Activated CD8-positive, alpha-beta T cell treated with anti-CD3 and anti-CD28 coated beads for 36 hours (primary cell): ENCODE data around the gene TM4SF4. TPM values are rescaled to one million over a fixed set of nuclear protein-coding genes. Genes with fewer than 3 reads are reported as not detected.

Source experiments
- ATAC-seq: fragments of 200-7000 bp; cut with Tn5 transposase; one replicate; pipeline ENCODE4 v1.10.0; 2021; ENCODE audit warnings: mild to moderate bottlenecking, moderate library complexity
- CTCF ChIA-PET: fragments of 350-600 bp; sonication (Branson Sonifier 250); formaldehyde crosslinking; loops from one replicate; lab custom pipeline; 2021; ENCODE audit warnings: antibody characterized with exemption; lab: Charles Lee
- POLR2A ChIA-PET: fragments of 350-600 bp; sonication (Branson Sonifier 250); formaldehyde crosslinking; loops from one replicate; lab custom pipeline; 2021; ENCODE audit warnings: antibody characterized with exemption; lab: Charles Lee
- DNase-seq: peaks from one replicate; pipeline ENCODE4 v3.0.0-alpha.2; 2020
- H3K27ac Mint-ChIP-seq: one replicate; pipeline ENCODE4 v1.8.0; 2021; ENCODE audit warnings: mild to moderate bottlenecking, mixed read lengths
- H3K27me3 Mint-ChIP-seq: one replicate; pipeline ENCODE4 v1.8.0; 2021; ENCODE audit warnings: mixed read lengths
- H3K36me3 Mint-ChIP-seq: one replicate; pipeline ENCODE4 v1.8.0; 2021; ENCODE audit warnings: low read depth, mixed read lengths
- H3K4me1 Mint-ChIP-seq: one replicate; pipeline ENCODE4 v1.8.0; 2021; ENCODE audit warnings: low read depth, mixed read lengths
- H3K4me3 Mint-ChIP-seq: one replicate; pipeline ENCODE4 v1.8.0; 2021; ENCODE audit warnings: mild to moderate bottlenecking, moderate library complexity, mixed read lengths
- H3K9me3 Mint-ChIP-seq: one replicate; pipeline ENCODE4 v1.8.0; 2021; ENCODE audit warnings: mixed read lengths
- intact Hi-C: fragments of 100-400 bp; cut with micrococcal nuclease; formaldehyde crosslinking; loops from one replicate; pipeline ENCODE4 v1.10.0; 2022
- total RNA-seq, 2 experiments: library from RNA; stranded (reverse); gene quantifications; one replicate each; pipeline ENCODE4 v1.2.3, GENCODE V29; 2021
- TF ChIP-seq, protein P1 (sequence below): fragments of 200-600 bp; IDR thresholded peaks from one replicate; pipeline ENCODE4 v1.8.0; 2022; ENCODE audit warnings: antibody characterized with exemption, mild to moderate bottlenecking

Gene TM4SF4
- total RNA-seq, 2 experiments from 2014 or later: not detected

DNA sequence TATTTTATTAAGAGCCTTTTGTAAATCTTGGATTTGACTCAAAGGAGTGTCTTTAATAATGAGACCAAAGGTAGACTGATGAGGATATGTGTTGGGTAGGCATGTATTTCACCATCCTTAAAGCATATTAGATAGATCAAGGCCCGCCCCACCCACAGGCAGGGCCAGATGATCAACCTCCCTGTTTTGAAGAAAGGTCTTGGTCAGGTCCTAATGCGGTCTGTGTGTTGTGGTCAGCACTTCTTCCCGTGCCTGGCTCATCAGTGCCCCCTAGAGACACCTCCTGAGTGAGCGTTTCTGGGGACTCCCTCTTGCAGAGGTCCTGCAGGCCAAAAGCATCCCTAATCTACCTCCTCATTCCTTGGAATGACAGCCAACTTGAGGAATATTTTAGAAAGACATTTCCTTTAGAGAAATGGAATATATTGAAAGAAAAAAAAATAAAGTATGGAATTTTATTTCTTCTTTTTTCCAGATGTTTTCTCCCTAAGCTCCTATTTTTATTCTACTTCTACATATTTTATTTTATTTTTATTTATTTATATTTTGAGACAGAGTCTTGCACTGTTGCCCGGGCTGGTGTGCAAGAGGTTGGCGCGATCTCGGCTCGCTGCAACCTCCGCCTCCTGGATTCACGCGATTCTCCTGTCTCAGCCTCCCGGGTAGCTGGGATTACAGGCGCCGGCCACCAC is 6.0 kb downstream of the TM4SF4 start:
- Mint-ChIP-seq H3K27me3 (peaks cover 2% of the 10 kb centered on the region), H3K9me3 (no peaks in the 10 kb centered on the region), H3K36me3 (no peaks in the 10 kb centered on the region), H3K27ac (no peak overlapping the region), H3K4me1 (no peaks in the 10 kb centered on the region), H3K4me3 (no peak overlapping the region)
- CTCF ChIA-PET: interaction anchor here (0.6 to 1.5 kb wide), 2 partner anchors 10 to 328 kb away, joined by 3 to 4 read pairs; no protein-coding TSS in a partner anchor
- TF ChIP-seq, protein P1, sequence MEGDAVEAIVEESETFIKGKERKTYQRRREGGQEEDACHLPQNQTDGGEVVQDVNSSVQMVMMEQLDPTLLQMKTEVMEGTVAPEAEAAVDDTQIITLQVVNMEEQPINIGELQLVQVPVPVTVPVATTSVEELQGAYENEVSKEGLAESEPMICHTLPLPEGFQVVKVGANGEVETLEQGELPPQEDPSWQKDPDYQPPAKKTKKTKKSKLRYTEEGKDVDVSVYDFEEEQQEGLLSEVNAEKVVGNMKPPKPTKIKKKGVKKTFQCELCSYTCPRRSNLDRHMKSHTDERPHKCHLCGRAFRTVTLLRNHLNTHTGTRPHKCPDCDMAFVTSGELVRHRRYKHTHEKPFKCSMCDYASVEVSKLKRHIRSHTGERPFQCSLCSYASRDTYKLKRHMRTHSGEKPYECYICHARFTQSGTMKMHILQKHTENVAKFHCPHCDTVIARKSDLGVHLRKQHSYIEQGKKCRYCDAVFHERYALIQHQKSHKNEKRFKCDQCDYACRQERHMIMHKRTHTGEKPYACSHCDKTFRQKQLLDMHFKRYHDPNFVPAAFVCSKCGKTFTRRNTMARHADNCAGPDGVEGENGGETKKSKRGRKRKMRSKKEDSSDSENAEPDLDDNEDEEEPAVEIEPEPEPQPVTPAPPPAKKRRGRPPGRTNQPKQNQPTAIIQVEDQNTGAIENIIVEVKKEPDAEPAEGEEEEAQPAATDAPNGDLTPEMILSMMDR: peak; percentile 55
- POLR2A ChIA-PET: no interaction called here
- DNase-seq (peak; percentile 74), ATAC-seq (peak; percentile 62)
- intact Hi-C loops: loop anchor here (5.0 to 10.0 kb wide), 2 partner anchors 128 to 356 kb away; partner anchors contain the start of gene HPS3

DNA sequence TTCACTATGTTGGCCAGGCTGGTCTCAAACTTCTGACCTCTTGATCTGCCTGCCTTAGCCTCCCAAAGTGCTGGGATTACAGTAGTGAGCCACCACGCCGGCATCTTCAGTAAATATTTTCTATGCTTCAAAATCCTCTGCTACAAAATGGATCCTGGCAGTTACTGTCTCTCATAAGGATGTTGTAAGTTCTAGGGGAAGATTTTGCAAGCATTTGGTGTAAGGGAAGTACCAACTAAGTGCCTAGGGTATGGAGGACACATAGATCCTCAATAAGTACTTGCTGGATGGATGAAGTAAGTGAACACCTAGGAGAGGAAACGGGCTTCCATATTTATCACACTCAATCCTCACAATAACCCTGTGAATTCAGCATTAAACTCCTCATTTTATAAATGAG is 6.6 kb downstream of the TM4SF4 start:
- Mint-ChIP-seq H3K36me3 (no peaks in the 10 kb centered on the region), H3K27ac (no peak overlapping the region), H3K4me3 (no peak overlapping the region), H3K4me1 (no peaks in the 10 kb centered on the region), H3K27me3 (peaks cover 2% of the 10 kb centered on the region), H3K9me3 (no peaks in the 10 kb centered on the region)
- DNase-seq (no peak), ATAC-seq (no peak)
- TF ChIP-seq, protein P1: no peak
- ChIA-PET POLR2A (no interaction called here), CTCF (interaction anchor here (0.6 to 1.5 kb wide), 2 partner anchors 9 to 327 kb away, joined by 3 to 4 read pairs; no protein-coding TSS in a partner anchor)
- intact Hi-C loops: loop anchor here (5.0 to 10.0 kb wide), 2 partner anchors 129 to 356 kb away; partner anchors contain the start of gene HPS3

DNA sequence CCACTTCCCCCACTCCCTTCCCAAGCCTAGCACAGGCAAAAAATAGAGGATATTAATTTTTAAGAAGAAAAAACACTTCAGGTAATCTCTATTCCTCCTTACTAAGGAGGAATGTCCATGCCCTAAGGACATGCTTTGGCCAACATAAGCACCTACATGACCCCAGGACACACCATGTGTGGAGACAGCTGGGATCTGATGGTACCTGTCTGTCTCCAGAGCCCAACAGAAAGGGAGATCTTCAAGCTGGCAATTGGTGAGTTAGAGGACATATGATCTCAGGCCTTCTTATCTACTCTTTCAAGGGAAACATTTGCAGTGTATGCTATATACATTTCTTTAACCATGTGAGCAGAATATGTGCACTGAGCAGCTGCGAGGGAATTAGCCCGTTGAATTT is 7.0 kb downstream of the TM4SF4 start:
- Mint-ChIP-seq H3K4me1 (no peaks in the 10 kb centered on the region), H3K27ac (no peak overlapping the region), H3K27me3 (peaks cover 2% of the 10 kb centered on the region), H3K4me3 (no peak overlapping the region), H3K9me3 (no peaks in the 10 kb centered on the region), H3K36me3 (no peaks in the 10 kb centered on the region)
- ChIA-PET POLR2A (no interaction called here), CTCF (no interaction called here)
- DNase-seq (no peak), ATAC-seq (no peak)
- TF ChIP-seq, protein P1: no peak
- intact Hi-C loops: loop anchor here (5.0 to 10.0 kb wide), 2 partner anchors 129 to 357 kb away; partner anchors contain the start of gene HPS3

DNA sequence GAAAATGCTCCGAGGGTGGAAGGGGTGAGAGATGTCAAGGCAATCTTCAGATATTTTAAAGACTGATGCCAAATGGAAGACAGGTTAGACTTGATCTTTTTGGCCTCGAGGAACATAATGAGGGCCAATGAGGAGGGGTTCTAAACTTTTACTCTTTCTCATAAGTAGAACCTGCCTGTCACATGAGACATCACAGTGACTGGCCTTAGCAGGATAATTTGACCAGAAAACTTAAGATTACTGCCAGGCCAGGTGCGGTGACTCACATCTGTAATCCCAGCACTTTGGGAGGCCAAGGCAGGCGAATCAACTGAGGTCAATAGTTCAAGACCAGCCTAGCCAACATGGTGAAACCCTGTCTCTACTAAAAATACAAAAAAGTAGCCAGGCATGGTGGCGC is 12.2 kb downstream of the TM4SF4 start:
- POLR2A ChIA-PET: no interaction called here
- H3K27ac Mint-ChIP-seq: no peak overlapping the region
- CTCF ChIA-PET: interaction anchor here (1.0 to 1.9 kb wide), 2 partner anchors 8 to 9 kb away, joined by 3 to 8 read pairs; no protein-coding TSS in a partner anchor
- H3K4me1 Mint-ChIP-seq: no peaks in the 10 kb centered on the region
- TF ChIP-seq, protein P1: no peak
- H3K9me3 Mint-ChIP-seq: no peaks in the 10 kb centered on the region
- DNase-seq (no peak), ATAC-seq (no peak)
- H3K36me3 Mint-ChIP-seq: no peaks in the 10 kb centered on the region
- intact Hi-C loops: loop anchor here (10.0 kb wide), 1 partner anchor 362 kb away; the partner anchor contains the start of gene HPS3
- peaks cover 3% of the 10 kb centered on the region for H3K27me3 Mint-ChIP-seq
- no peak overlapping the region for H3K4me3 Mint-ChIP-seq
